Measurements from ENCODE around the gene ITPR1. TPM values are rescaled to one million over a fixed set of nuclear protein-coding genes. Genes with fewer than 3 reads are reported as not detected.

The ITPR1 gene
- total and polyA plus RNA-seq, 10 of the 15 experiments (the other 5 are each of a cell fraction or from before 2014, with no cell fraction given): 12.2 to 239 (median 28.4) TPM

GRCh38 chr3:4778740-4779139, 285.6 kb downstream of the ITPR1 start:
- Histone ChIP-seq H3K9me3 (replicated peaks; ENCODE audit: control insufficient read depth, insufficient read depth, low read length) (no peaks in the 10 kb centered on the region), H3K79me2 (ENCODE audit: control insufficient read depth, insufficient read depth, low read length) (no peaks in the 10 kb centered on the region), H3K27ac (ENCODE audit: control insufficient read depth, insufficient read depth) (peak overlapping the region; percentile 99), H4K20me1 (ENCODE audit: control insufficient read depth, insufficient read depth) (no peaks in the 10 kb centered on the region), H3K4me1 (ENCODE audit: control insufficient read depth, insufficient read depth, low read length) (peaks cover 32% of the 10 kb centered on the region), H3K27me3 (replicated peaks in 1 of 2; ENCODE audit: control insufficient read depth in 2 of 2, insufficient read depth in 2 of 2, low read length in 1 of 2) (no peaks in the 10 kb centered on the region), H2AFZ (ENCODE audit: control insufficient read depth, low read depth, low read length) (no peak overlapping the region), H3K4me2 (ENCODE audit: control insufficient read depth, insufficient read depth) (no peak overlapping the region), H3K36me3 (ENCODE audit: control insufficient read depth in 2 of 2, insufficient read depth in 2 of 2, low read length in 1 of 2) (peaks cover 12 to 22% of the 10 kb centered on the region in 2 experiments; a peak in 3 of 4 replicates), H3K9ac (ENCODE audit: control insufficient read depth, insufficient read depth, low read length) (no peak overlapping the region), H3K4me3 (no peak overlapping the region)
- 100% methylated on average over 1 of the region's 1 CpG for WGBS (ENCODE audit: insufficient coverage, insufficient replicate concordance, low lambda C conversion rate, missing lambda C conversion rate)
- ChIA-PET POLR2A (interaction anchor here (0.8 to 18.6 kb wide), 5 partner anchors 12 to 256 kb away, joined by 3 to 414 read pairs (median 10); no protein-coding TSS in a partner anchor), RAD21 (ENCODE audit: unreplicated experiment) (interaction anchor here (0.9 to 12.2 kb wide), 10 partner anchors 22 to 279 kb away, joined by 3 to 377 read pairs (median 8); partner anchors contain the start of gene BHLHE40), SMC1A (ENCODE audit: uncharacterized antibody, unreplicated experiment) (interaction anchor here (0.6 to 19.5 kb wide), 24 partner anchors 9 to 280 kb away, joined by 3 to 618 read pairs (median 5); no protein-coding TSS in a partner anchor), CTCF (interaction anchor here (0.8 to 7.4 kb wide), 10 partner anchors 27 to 279 kb away, joined by 3 to 95 read pairs (median 5); no protein-coding TSS in a partner anchor)
- no peak for ATAC-seq
- intact Hi-C loops (cut with micrococcal nuclease; ENCODE audit: unreplicated experiment): no loop called here
- TF ChIP-seq ELK1 (IDR thresholded peaks at IDR 0.05; ENCODE audit: low read depth, low read length) (no peak), ZNF687 (IDR thresholded peaks at IDR 0.05) (peak; percentile 35; the same call in 1 of the 2 replicates)
- in situ Hi-C loops (cut with MboI): no loop called here
- no TSS peak for BruUV-seq (replicated peaks)
- no peak for FAIRE-seq
- no peak for DNase-seq (ENCODE audit: low read depth, low spot score)

All from GM12878 (cell line).